Measurements from ENCODE around the gene USP6NL. TPM values are rescaled to one million over a fixed set of nuclear protein-coding genes. Genes with fewer than 3 reads are reported as not detected.

Gene USP6NL
- total and polyA plus RNA-seq, 10 of the 15 experiments (the other 5 are each of a cell fraction or from before 2014, with no cell fraction given) = 4.0 to 27.7 (median 18.2) TPM

- Histone ChIP-seq H3K4me3 (no peak overlapping the region), H2AFZ (ENCODE audit: control insufficient read depth, low read depth, low read length) (no peak overlapping the region), H3K4me2 (ENCODE audit: control insufficient read depth, insufficient read depth) (no peak overlapping the region), H3K4me1 (ENCODE audit: control insufficient read depth, insufficient read depth, low read length) (no peaks in the 10 kb centered on the region), H3K79me2 (ENCODE audit: control insufficient read depth, insufficient read depth, low read length) (no peaks in the 10 kb centered on the region), H3K36me3 (ENCODE audit: control insufficient read depth in 2 of 2, insufficient read depth in 2 of 2, low read length in 1 of 2) (no peaks in the 10 kb centered on the region), H3K27me3 (replicated peaks in 1 of 2; ENCODE audit: control insufficient read depth in 2 of 2, insufficient read depth in 2 of 2, low read length in 1 of 2) (no peaks in the 10 kb centered on the region; a peak in 1 of 4 replicates), H3K9me3 (replicated peaks; ENCODE audit: control insufficient read depth, insufficient read depth, low read length) (no peaks in the 10 kb centered on the region), H4K20me1 (ENCODE audit: control insufficient read depth, insufficient read depth) (no peaks in the 10 kb centered on the region), H3K9ac (ENCODE audit: control insufficient read depth, insufficient read depth, low read length) (no peak overlapping the region), H3K27ac (ENCODE audit: control insufficient read depth, insufficient read depth) (no peak overlapping the region)
- FAIRE-seq (no peak), ATAC-seq (no peak), DNase-seq (ENCODE audit: low read depth, low spot score) (no peak)
- POLR2A ChIA-PET = interaction anchor here (1.0 kb wide), 1 partner anchor 24 kb away, joined by 4 read pairs; no protein-coding TSS in a partner anchor
- intact Hi-C loops (cut with micrococcal nuclease; ENCODE audit: unreplicated experiment) = no loop called here
- RAD21 ChIA-PET (ENCODE audit: unreplicated experiment) = interaction anchor here (1.1 to 2.2 kb wide), 2 partner anchors 14 to 140 kb away, joined by 3 to 5 read pairs; no protein-coding TSS in a partner anchor
- TF ChIP-seq ZNF622 (IDR thresholded peaks at IDR 0.05) (no peak), SRF (IDR thresholded peaks at IDR 0.05; ENCODE audit: low read depth in 2 of 2, low read length in 2 of 2) (no peak)
- SMC1A ChIA-PET (ENCODE audit: uncharacterized antibody, unreplicated experiment) = interaction anchor here (0.7 to 2.0 kb wide), 7 partner anchors 9 to 102 kb away, joined by 3 to 5 read pairs (median 3); no protein-coding TSS in a partner anchor
- in situ Hi-C loops (cut with MboI) = no loop called here
- BruUV-seq (replicated peaks) = no TSS peak
- WGBS (ENCODE audit: insufficient coverage, insufficient replicate concordance, low lambda C conversion rate, missing lambda C conversion rate) = 74% methylated on average over 2 of the region's 2 CpGs
- CTCF ChIA-PET = interaction anchor here (0.7 to 1.4 kb wide), 5 partner anchors 8 to 140 kb away, joined by 3 to 6 read pairs (median 4); no protein-coding TSS in a partner anchor
Observed at GRCh38 chr10:11655836-11656235, 44.4 kb upstream of the USP6NL start.

GRCh38 chr10:11654659-11655058 lies 43.2 kb upstream of the USP6NL start:
- FAIRE-seq = no peak
- H3K27ac ChIP-seq (ENCODE audit: control insufficient read depth, insufficient read depth) = no peak overlapping the region
- BruUV-seq (replicated peaks) = no TSS peak
- ChIA-PET POLR2A (interaction anchor here (0.6 to 0.8 kb wide), 3 partner anchors 11 to 26 kb away, joined by 3 read pairs; no protein-coding TSS in a partner anchor), CTCF (interaction anchor here (0.6 to 1.4 kb wide), 5 partner anchors 14 to 117 kb away, joined by 3 to 6 read pairs (median 4); no protein-coding TSS in a partner anchor), SMC1A (ENCODE audit: uncharacterized antibody, unreplicated experiment) (interaction anchor here (1.0 to 2.0 kb wide), 5 partner anchors 12 to 139 kb away, joined by 3 to 5 read pairs (median 4); no protein-coding TSS in a partner anchor), RAD21 (ENCODE audit: unreplicated experiment) (interaction anchor here (2.2 kb wide), 1 partner anchor 139 kb away, joined by 5 read pairs; no protein-coding TSS in a partner anchor)
- in situ Hi-C loops (cut with MboI) = no loop called here
- H3K36me3 ChIP-seq (ENCODE audit: control insufficient read depth in 2 of 2, insufficient read depth in 2 of 2, low read length in 1 of 2) = no peaks in the 10 kb centered on the region
- no peaks in the 10 kb centered on the region for H3K79me2 ChIP-seq (ENCODE audit: control insufficient read depth, insufficient read depth, low read length)
- no peaks in the 10 kb centered on the region; a peak in 1 of 4 replicates for H3K27me3 ChIP-seq (replicated peaks in 1 of 2; ENCODE audit: control insufficient read depth in 2 of 2, insufficient read depth in 2 of 2, low read length in 1 of 2)
- H2AFZ ChIP-seq (ENCODE audit: control insufficient read depth, low read depth, low read length) = no peak overlapping the region
- no peaks in the 10 kb centered on the region for H3K4me1 ChIP-seq (ENCODE audit: control insufficient read depth, insufficient read depth, low read length)
- WGBS (ENCODE audit: insufficient coverage, insufficient replicate concordance, low lambda C conversion rate, missing lambda C conversion rate) = 93% methylated on average over 9 of the region's 9 CpGs
- intact Hi-C loops (cut with micrococcal nuclease; ENCODE audit: unreplicated experiment) = no loop called here
- no peak overlapping the region for H3K4me3 ChIP-seq
- no peak overlapping the region for H3K4me2 ChIP-seq (ENCODE audit: control insufficient read depth, insufficient read depth)
- no peak for TF ChIP-seq FOXM1 (IDR thresholded peaks at IDR 0.05; ENCODE audit: low read depth, low read length)
- no peak for TF ChIP-seq RBBP5 (conservative IDR thresholded peaks at IDR 0.05)
- TF ChIP-seq JUND (IDR thresholded peaks at IDR 0.05; ENCODE audit: low read depth, low read length) = no peak
- TF ChIP-seq SMC3 (IDR thresholded peaks at IDR 0.05; ENCODE audit: borderline replicate concordance, low read length) = no peak
- TF ChIP-seq SP1 (IDR thresholded peaks at IDR 0.05; ENCODE audit: low read depth, low read length) = no peak
- TF ChIP-seq PML (IDR thresholded peaks at IDR 0.05; ENCODE audit: low read length) = no peak
- TF ChIP-seq POLR2A (IDR thresholded peaks at IDR 0.05; ENCODE audit: low read depth, low read length) = no peak
- no peak for DNase-seq (ENCODE audit: low read depth, low spot score)
- H4K20me1 ChIP-seq (ENCODE audit: control insufficient read depth, insufficient read depth) = no peaks in the 10 kb centered on the region
- no peaks in the 10 kb centered on the region for H3K9me3 ChIP-seq (replicated peaks; ENCODE audit: control insufficient read depth, insufficient read depth, low read length)
- H3K9ac ChIP-seq (ENCODE audit: control insufficient read depth, insufficient read depth, low read length) = no peak overlapping the region
- no peak for ATAC-seq

All from GM12878 (cell line).